GM18867 (cell line): ENCODE measurements around the gene CHAT.

Experiments
- ATAC-seq: cut with Tn5 transposase; IDR thresholded peaks from one replicate; pipeline ENCODE4 v1.9.1; 2021; ENCODE audit warnings: mild to moderate bottlenecking, moderate library complexity; ENCODE audit not compliant: unreplicated experiment

CHAT gene

GRCh38 chr10:49613882-49614241 is at the start of gene CHAT:
Gene CHAT (plus strand): TSS chr10:49614037. CDS start chr10:49614190, 153 bp downstream.
- ATAC-seq: no peak

GRCh38 chr10:49564461-49565009 is 49.3 kb upstream of the CHAT start:
- no peak for ATAC-seq

GRCh38 chr10:49567810-49568209 is 46.0 kb upstream of the CHAT start:
- peak; percentile 7 for ATAC-seq

GRCh38 chr10:49568235-49568634 is 45.6 kb upstream of the CHAT start:
- peak; percentile 75 for ATAC-seq

GRCh38 chr10:49569031-49569631 is 44.7 kb upstream of the CHAT start:
- ATAC-seq: no peak

GRCh38 chr10:49571388-49571787 is 42.4 kb upstream of the CHAT start:
- ATAC-seq: no peak

GRCh38 chr10:49572594-49573114 is 41.2 kb upstream of the CHAT start:
- no peak for ATAC-seq

- no peak for ATAC-seq
Observed at GRCh38 chr10:49575489-49576072, 38.3 kb upstream of the CHAT start.

GRCh38 chr10:49577182-49577925 is 36.5 kb upstream of the CHAT start:
- no peak for ATAC-seq

- ATAC-seq: no peak
Observed at GRCh38 chr10:49578392-49578791, 35.4 kb upstream of the CHAT start.

- ATAC-seq: no peak
Observed at GRCh38 chr10:49579621-49580020, 34.2 kb upstream of the CHAT start.

GRCh38 chr10:49585387-49585786 is 28.4 kb upstream of the CHAT start:
- no peak for ATAC-seq

GRCh38 chr10:49587981-49588380 is 25.9 kb upstream of the CHAT start:
- ATAC-seq: no peak

- ATAC-seq: peak; percentile 75
Observed at GRCh38 chr10:49592726-49593563, 20.9 kb upstream of the CHAT start.

- ATAC-seq: no peak
Observed at GRCh38 chr10:49593564-49593875, 20.3 kb upstream of the CHAT start.

GRCh38 chr10:49593998-49594397 is 19.8 kb upstream of the CHAT start:
- ATAC-seq: no peak

- ATAC-seq: no peak
Observed at GRCh38 chr10:49594594-49594993, 19.2 kb upstream of the CHAT start.

GRCh38 chr10:49595003-49595712 is 18.7 kb upstream of the CHAT start:
- no peak for ATAC-seq

- no peak for ATAC-seq
Observed at GRCh38 chr10:49595713-49596492, 17.9 kb upstream of the CHAT start.

- ATAC-seq: no peak
Observed at GRCh38 chr10:49596493-49596809, 17.4 kb upstream of the CHAT start.
